ENCODE results near the gene COL7A1. TPM values are rescaled to one million over a fixed set of nuclear protein-coding genes. Genes with fewer than 3 reads are reported as not detected.

Gene COL7A1
- total and polyA plus RNA-seq, 2 of the 13 experiments (the other 11 are each of a cell fraction or from before 2014, with no cell fraction given), result 2.7 to 11.7 TPM

DNA sequence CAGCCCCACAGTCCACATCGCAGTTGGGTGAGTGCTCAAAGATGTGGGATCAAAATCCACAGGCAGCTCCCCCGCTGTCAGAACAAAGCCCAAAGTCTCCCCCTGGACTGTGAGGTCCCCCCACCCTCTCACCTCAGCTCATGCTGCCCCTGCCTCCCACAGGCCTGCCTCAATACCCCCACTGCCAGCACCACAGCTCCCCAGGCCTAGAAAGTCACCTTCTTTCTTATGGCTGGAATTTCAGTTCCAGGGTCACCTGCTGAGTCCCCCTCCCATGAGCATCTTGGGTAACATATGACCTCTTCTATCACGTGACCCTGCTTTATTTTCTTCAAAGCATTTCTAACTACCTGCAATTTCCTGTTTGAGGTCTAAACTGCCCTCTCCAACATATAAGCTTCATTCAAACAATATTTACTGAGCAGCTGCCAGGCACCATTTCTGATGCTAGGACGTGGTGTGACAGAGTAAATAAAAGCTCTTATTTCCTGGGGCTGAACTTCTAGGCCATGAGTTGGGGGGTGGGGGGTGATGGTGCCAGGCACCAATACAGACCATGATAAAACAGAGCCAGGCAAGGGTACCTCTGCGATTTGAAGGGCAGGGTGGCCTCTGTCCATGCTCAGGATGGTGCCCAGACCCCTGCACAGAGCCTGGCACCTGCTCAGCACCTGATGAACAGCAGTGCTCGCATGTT lies 28.9 kb upstream of the COL7A1 start (continued):
- no peak for TF ChIP-seq AKAP8 (CRISPR knock-in tag; IDR thresholded peaks at IDR 0.05)
- TF ChIP-seq ZNF678 (CRISPR knock-in tag; IDR thresholded peaks at IDR 0.05), result no peak
- TF ChIP-seq ZFY (CRISPR knock-in tag; IDR thresholded peaks at IDR 0.05), result no peak; the same call in 1 of the 2 replicates
- no peak for TF ChIP-seq HNRNPH1 (optimal IDR thresholded peaks at IDR 0.05; ENCODE audit: low read depth, low read length)
- TF ChIP-seq ZNF44 (CRISPR knock-in tag; IDR thresholded peaks at IDR 0.05), result no peak
- TF ChIP-seq PHF8 (CRISPR knock-in tag; IDR thresholded peaks at IDR 0.05), result peak; percentile 16; the same call in 1 of the 2 replicates
- 0 out of 2 replicates have a peak, but pooled peaks have one; percentile 8 for TF ChIP-seq JUN (CRISPR knock-in tag; IDR thresholded peaks at IDR 0.05)
- no peak for TF ChIP-seq TAF15 (IDR thresholded peaks at IDR 0.05; ENCODE audit: low read depth, low read length, poor library complexity, severe bottlenecking)
- TF ChIP-seq PHF20 (CRISPR knock-in tag; IDR thresholded peaks at IDR 0.05), result no peak
- TF ChIP-seq SMC3 (IDR thresholded peaks at IDR 0.05; ENCODE audit: low read length), result no peak
- TF ChIP-seq THAP11 (CRISPR knock-in tag; IDR thresholded peaks at IDR 0.05), result peak; percentile 62; the same call in 1 of the 2 replicates
- TF ChIP-seq, protein P1, sequence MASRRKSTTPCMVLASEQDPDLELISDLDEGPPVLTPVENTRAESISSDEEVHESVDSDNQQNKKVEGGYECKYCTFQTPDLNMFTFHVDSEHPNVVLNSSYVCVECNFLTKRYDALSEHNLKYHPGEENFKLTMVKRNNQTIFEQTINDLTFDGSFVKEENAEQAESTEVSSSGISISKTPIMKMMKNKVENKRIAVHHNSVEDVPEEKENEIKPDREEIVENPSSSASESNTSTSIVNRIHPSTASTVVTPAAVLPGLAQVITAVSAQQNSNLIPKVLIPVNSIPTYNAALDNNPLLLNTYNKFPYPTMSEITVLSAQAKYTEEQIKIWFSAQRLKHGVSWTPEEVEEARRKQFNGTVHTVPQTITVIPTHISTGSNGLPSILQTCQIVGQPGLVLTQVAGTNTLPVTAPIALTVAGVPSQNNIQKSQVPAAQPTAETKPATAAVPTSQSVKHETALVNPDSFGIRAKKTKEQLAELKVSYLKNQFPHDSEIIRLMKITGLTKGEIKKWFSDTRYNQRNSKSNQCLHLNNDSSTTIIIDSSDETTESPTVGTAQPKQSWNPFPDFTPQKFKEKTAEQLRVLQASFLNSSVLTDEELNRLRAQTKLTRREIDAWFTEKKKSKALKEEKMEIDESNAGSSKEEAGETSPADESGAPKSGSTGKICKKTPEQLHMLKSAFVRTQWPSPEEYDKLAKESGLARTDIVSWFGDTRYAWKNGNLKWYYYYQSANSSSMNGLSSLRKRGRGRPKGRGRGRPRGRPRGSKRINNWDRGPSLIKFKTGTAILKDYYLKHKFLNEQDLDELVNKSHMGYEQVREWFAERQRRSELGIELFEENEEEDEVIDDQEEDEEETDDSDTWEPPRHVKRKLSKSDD (CRISPR knock-in tag; IDR thresholded peaks at IDR 0.05; ENCODE audit: low read depth), result no peak
- no peak for TF ChIP-seq ZNF720 (CRISPR knock-in tag; IDR thresholded peaks at IDR 0.05)
- TF ChIP-seq NFKB2 (CRISPR knock-in tag; IDR thresholded peaks at IDR 0.05; ENCODE audit: borderline replicate concordance), result 0 out of 2 replicates have a peak, but pooled peaks have one; percentile 46
- TF ChIP-seq SOX5 (CRISPR knock-in tag; IDR thresholded peaks at IDR 0.05; ENCODE audit: borderline replicate concordance), result peak; percentile 76; the same call in 1 of the 2 replicates
- no peak for TF ChIP-seq KDM4B (CRISPR knock-in tag; IDR thresholded peaks at IDR 0.05)
- no peak for TF ChIP-seq ZNF101 (CRISPR knock-in tag; IDR thresholded peaks at IDR 0.05; ENCODE audit: borderline replicate concordance, low read depth)
- no peak for TF ChIP-seq ZFP37 (CRISPR knock-in tag; IDR thresholded peaks at IDR 0.05; ENCODE audit: borderline replicate concordance)
- no peak for TF ChIP-seq JDP2 (CRISPR knock-in tag; IDR thresholded peaks at IDR 0.05; ENCODE audit: borderline replicate concordance)
- no peak for TF ChIP-seq PAF1 (CRISPR knock-in tag; IDR thresholded peaks at IDR 0.05)
- peak; percentile 51 for TF ChIP-seq PPARG (CRISPR knock-in tag; conservative IDR thresholded peaks at IDR 0.05)
- TF ChIP-seq ZNF296 (CRISPR knock-in tag; conservative IDR thresholded peaks at IDR 0.05), result no peak
- no peak for TF ChIP-seq ZNF883 (CRISPR knock-in tag; IDR thresholded peaks at IDR 0.05; ENCODE audit: not compliant biosample characterization)
- TF ChIP-seq GLI4 (CRISPR knock-in tag; IDR thresholded peaks at IDR 0.05; ENCODE audit: borderline replicate concordance), result no peak
- peak; percentile 97 for TF ChIP-seq RAD51 (IDR thresholded peaks at IDR 0.05; ENCODE audit: borderline replicate concordance)

All from HepG2 (cell line).